Vagina (tissue), 2 donors: ENCODE data around the gene NTF4. TPM values are rescaled to one million over a fixed set of nuclear protein-coding genes. Genes with fewer than 3 reads are reported as not detected.
"Not testable (repeated sequence)": the region's sequence is repeated elsewhere in the genome, so short reads cannot be mapped to it uniquely, and the experiment has no call there.

Experiments
- DNase-seq, 2 donors: peaks; one replicate each; pipeline ENCODE4 v3.0.0-alpha.2; 2017; ENCODE audit errors: extremely low spot score in 2 of 2
- H3K27ac ChIP-seq: fragments of 200-600 bp; sonication (generic); one replicate; pipeline ENCODE4 v1.5.1; 2019
- H3K27me3 ChIP-seq: fragments of 200-600 bp; sonication (generic); one replicate; pipeline ENCODE4 v1.5.1; 2019
- H3K36me3 ChIP-seq, 2 donors: fragments of 200-600 bp; sonication (generic); one replicate each; pipeline ENCODE4 v1.5.1; 2017 to 2019
- H3K4me1 ChIP-seq: fragments of 200-600 bp; sonication (generic); one replicate; pipeline ENCODE4 v1.5.1; 2019
- H3K4me3 ChIP-seq, 2 donors: fragments of 200-600 bp; sonication (generic); 1 replicate in 1 of 2; 2 replicates in 1 of 2; pipeline ENCODE4 v1.5.1; 2016 to 2019
- H3K9me3 ChIP-seq: fragments of 200-600 bp; sonication (generic); one replicate; pipeline ENCODE4 v1.5.1; 2019
- POLR2A ChIP-seq, 2 donors: fragments of 450-650 bp; IDR thresholded peaks; one replicate each; pipeline ENCODE4 v1.6.1; 2017; ENCODE audit warnings: antibody characterized with exemption in 2 of 2, mild to moderate bottlenecking in 2 of 2, moderate library complexity in 2 of 2
- POLR2AphosphoS5 ChIP-seq, 2 donors: sonication (generic); formaldehyde crosslinking; IDR thresholded peaks; one replicate each; pipeline ENCODE4 v1.9.0; 2017; ENCODE audit warnings: antibody characterized with exemption in 2 of 2, mild to moderate bottlenecking in 2 of 2, low read depth in 1 of 2; ENCODE audit not compliant: insufficient read depth in 1 of 2
- intact Hi-C: fragments of 100-400 bp; cut with DNase I; formaldehyde crosslinking; loops from one replicate; pipeline ENCODE4 v1.15.1; 2023
- total RNA-seq: library from RNA; depleted of rRNA; stranded (reverse); fragments of >200 nt; gene quantifications from one replicate; pipeline ENCODE4 v1.2.3, GENCODE V29; 2016
- TF ChIP-seq, protein P1 (sequence below), 3 experiments: fragments of 450-650 bp in 2 of 3; fragments of 200-600 bp in 1 of 3; sonication (generic) in 1 of 3; IDR thresholded peaks; one replicate each; pipeline ENCODE4 v1.5.1; 2017 to 2019; ENCODE audit warnings: antibody characterized with exemption in 3 of 3, mild to moderate bottlenecking in 2 of 3, moderate library complexity in 2 of 3

NTF4 gene
- total RNA-seq, 1 donor from 2014 or later: 6.1 TPM

DNA sequence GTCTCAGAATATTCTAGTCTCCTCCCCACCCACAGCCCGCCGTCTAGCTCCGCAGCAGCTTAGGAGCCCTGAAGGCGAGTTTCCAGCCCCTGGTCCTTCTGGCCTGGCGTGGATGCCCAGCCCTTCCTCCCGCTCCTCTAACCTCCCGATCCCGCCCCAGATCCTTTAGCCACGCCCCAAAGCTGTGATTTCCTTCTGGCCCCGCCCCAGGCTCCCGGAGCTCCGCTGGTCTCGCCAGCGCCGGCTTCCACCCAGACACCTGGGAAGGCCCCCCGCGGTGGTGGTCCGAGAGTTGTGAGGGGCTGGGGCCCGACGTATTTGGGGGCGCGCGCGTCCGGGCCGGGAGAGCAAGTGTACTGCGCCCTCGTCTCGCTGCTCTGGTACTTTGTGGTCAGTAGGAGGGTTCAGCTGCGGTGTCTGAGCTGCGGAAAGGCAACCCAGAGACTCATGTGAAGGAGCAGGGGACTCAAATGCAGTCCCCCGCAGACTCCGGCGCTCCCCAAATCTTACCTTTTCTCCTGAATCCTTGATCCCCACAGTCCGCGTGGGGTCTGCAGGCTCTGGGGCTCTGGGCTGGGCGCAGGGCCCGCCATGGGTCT lies 6.9 kb downstream of the NTF4 start, which contains the start of gene CGB7:
TSS of gene CGB7 (minus strand) at position 114 of the 599 bp plus-strand sequence. CDS start 2,374 bp downstream, outside the sequence.
- no peaks in the 10 kb centered on the region for H3K36me3 ChIP-seq
- no peak for DNase-seq
- TF ChIP-seq POLR2A (IDR thresholded peaks at IDR 0.05) (no peak), POLR2AphosphoS5 (IDR thresholded peaks at IDR 0.05; ENCODE audit: insufficient read depth in 1 of 2, low read depth in 1 of 2) (peak in 1 of 2 donors; percentile 22)
- peak within 1 kb of the TSS; percentile 47 to 48 for H3K4me3 ChIP-seq
- H3K9me3 ChIP-seq: no peaks in the 10 kb centered on the region
- peak within 1 kb of the TSS; percentile 15 for H3K27ac ChIP-seq
- no peaks in the 10 kb centered on the region for H3K27me3 ChIP-seq
- intact Hi-C loops: no loop called here
- H3K4me1 ChIP-seq: peaks cover 22% of the 10 kb centered on the region

DNA sequence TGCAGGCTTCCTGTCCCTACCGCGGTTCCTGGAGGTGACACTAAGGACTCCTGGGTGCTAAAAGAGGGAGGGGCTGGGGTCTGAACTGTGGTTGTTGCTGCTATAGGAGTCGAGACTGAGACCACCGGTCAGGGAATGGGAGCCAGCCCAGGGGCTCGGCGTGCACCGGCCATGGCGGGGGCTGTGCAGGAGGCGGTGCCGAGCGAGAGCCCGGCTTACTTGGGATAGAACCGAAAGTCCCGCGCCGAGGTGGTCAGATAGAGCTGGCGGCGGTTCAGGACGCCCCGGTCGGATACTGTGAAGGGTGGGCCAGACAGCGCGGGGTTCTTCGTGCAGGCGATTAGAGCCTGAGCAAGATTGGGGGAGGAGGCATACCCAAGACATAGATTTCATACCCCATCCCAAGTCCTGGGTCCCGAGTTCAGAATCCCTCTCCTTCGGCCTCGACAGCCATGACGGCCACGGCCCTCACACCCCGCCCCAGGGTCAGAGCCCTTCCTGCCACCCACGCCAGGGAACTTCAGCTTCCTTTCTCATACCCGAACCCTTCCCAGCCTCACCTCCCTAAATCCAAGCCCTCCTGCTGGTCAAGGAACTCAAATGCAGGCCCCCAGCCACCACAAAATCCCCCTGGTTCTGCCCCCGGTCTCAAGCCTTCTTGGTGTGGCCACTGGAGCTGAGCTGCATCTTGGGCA lies 7.6 kb downstream of the NTF4 start:
- H3K27me3 ChIP-seq: not testable (repeated sequence)

DNA sequence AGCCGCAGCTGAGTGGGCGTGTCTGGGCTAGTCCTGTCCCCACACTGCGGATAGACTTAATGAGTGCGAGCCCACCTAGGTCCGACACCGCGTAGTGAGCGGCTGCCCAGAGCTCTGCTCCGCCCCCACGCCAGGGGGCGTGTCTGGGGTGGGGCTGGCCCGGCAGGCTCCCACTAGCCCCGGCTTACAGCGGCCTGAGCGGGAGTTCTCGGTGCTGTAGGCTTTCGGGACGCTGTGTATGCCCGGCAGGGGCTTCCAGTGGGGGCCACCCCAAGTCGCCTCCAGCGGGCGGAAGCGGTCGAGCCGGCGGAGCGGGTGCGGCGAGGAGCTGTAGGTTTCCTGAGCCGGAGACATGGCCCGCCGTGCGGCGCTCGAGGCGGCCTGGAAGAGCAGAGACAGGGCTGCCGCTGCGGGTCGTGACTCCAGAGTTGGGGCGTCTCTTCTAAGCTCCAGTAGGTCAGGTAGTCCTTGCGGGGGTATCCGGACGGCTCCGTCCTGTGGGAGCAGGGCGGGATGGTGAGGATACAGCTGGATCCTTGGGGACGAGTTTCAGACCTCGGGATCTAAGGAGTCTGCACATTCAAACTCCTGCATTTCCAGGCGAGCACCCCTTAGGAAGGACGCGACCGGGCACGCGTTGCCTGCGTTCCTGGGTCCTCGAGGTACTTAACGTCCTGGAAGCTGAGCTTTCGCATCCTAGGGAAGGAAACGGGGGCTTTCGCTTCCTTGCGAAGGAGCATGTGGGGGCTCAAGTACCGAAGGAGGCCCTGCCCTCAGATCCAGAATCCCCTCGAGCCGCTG lies 8.3 kb downstream of the NTF4 start:
- no peak for DNase-seq
- Histone ChIP-seq H3K27me3 (no peaks in the 10 kb centered on the region), H3K4me1 (peaks cover 22% of the 10 kb centered on the region), H3K4me3 (peak overlapping the region; percentile 47 to 48), H3K36me3 (no peaks in the 10 kb centered on the region), H3K9me3 (no peaks in the 10 kb centered on the region), H3K27ac (peak overlapping the region; percentile 15)
- no peak for TF ChIP-seq POLR2A (IDR thresholded peaks at IDR 0.05)
- TF ChIP-seq POLR2AphosphoS5 (IDR thresholded peaks at IDR 0.05; ENCODE audit: insufficient read depth in 1 of 2, low read depth in 1 of 2): peak in 1 of 2 donors; percentile 33
- TF ChIP-seq, protein P1, sequence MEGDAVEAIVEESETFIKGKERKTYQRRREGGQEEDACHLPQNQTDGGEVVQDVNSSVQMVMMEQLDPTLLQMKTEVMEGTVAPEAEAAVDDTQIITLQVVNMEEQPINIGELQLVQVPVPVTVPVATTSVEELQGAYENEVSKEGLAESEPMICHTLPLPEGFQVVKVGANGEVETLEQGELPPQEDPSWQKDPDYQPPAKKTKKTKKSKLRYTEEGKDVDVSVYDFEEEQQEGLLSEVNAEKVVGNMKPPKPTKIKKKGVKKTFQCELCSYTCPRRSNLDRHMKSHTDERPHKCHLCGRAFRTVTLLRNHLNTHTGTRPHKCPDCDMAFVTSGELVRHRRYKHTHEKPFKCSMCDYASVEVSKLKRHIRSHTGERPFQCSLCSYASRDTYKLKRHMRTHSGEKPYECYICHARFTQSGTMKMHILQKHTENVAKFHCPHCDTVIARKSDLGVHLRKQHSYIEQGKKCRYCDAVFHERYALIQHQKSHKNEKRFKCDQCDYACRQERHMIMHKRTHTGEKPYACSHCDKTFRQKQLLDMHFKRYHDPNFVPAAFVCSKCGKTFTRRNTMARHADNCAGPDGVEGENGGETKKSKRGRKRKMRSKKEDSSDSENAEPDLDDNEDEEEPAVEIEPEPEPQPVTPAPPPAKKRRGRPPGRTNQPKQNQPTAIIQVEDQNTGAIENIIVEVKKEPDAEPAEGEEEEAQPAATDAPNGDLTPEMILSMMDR (IDR thresholded peaks at IDR 0.05): peak in 1 of 3 experiments; percentile 41
- intact Hi-C loops: no loop called here

More for the DNA sequence above, 7.6 kb downstream of the NTF4 start:
- DNase-seq, H3K9me3 ChIP-seq, H3K36me3 ChIP-seq, intact Hi-C loops: not testable (repeated sequence)
- Histone ChIP-seq H3K4me1 (peaks cover 22% of the 10 kb centered on the region), H3K27ac (peak overlapping the region; percentile 15), H3K4me3 (peak overlapping the region; percentile 47 to 48)

DNA sequence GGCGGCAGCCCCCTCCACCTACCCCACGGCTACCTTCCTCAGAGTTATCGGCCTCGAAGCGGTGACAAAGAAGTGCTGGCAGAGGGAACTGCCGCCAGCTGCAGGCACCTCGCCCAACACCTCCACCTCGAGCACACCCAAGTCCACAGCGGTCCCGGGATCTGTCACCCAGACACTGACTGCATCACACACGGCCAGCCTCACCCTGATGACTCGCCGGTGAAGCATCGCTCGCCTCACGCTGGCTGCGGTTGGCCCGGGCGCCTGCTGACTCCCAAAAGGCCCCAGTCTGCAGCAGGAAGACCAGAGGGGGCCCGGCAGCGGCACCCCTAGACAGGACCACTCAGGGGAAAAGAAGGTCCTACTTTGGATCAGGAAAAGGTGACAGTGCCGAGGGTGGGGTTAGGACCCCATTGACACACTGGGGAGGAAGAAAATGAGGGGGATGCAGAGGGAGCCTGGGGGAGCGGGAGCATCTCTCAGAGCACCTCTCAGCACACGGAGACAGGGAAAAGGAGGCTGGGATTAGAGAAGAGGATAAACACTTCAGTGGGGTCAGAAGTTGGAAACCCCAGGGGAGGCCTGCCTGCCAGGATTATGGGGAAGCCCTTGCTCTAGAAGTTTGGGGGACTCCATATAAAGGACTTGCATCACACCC lies 14.1 kb downstream of the NTF4 start:
- intact Hi-C loops, H3K9me3 ChIP-seq, H3K27me3 ChIP-seq, H3K4me1 ChIP-seq, H3K27ac ChIP-seq, DNase-seq, H3K4me3 ChIP-seq, H3K36me3 ChIP-seq: not testable (repeated sequence)

DNA sequence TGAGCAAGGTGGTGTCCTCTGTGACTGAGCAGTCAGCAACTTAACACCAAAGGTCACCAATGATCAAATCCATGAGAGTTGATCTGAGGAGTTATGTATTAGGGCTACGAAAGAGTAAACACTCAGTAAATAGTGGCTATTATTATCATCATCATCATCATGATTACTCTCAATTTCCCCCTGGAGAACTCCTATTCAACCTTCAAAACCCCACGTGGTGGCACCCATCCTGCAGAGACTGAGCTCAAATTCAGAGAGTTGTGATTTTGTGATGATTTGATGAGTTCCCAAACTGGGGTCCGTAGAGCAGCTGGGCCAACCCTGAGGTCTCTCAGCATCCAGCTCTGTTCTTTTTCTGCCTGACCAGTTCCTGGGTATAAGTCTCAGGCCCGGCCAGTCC lies 14.8 kb downstream of the NTF4 start:
- DNase-seq, H3K27me3 ChIP-seq, H3K9me3 ChIP-seq, H3K27ac ChIP-seq, H3K4me1 ChIP-seq, intact Hi-C loops, H3K36me3 ChIP-seq, H3K4me3 ChIP-seq: not testable (repeated sequence)

DNA sequence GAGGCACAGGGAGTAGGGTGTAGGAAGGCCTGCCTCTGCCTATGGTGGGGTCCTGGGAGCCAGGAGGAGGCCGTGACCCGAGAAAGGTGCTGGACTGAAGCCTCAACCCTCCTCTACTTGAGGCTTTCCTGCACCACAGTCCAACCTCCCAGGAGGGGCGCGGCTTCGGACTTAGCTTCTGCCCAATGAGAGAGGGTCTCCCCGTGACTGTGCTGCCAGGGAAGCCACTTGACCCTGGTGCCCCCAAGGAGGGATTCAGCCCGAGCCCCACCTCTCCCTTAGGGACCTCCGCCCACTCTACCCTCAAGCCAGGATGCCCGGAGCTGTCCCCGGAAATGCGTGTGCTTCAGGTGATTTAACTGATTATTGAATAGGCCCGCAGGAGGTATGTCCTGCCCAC lies 15.6 kb downstream of the NTF4 start, which contains the start of gene CGB8:
TSS of gene CGB8 (minus strand) at position 101 of the 400 bp plus-strand sequence. CDS start 372 bp downstream, outside the sequence.
- H3K4me1 ChIP-seq, intact Hi-C loops, H3K4me3 ChIP-seq, H3K36me3 ChIP-seq, H3K27ac ChIP-seq, H3K27me3 ChIP-seq, H3K9me3 ChIP-seq, DNase-seq: not testable (repeated sequence)

DNA sequence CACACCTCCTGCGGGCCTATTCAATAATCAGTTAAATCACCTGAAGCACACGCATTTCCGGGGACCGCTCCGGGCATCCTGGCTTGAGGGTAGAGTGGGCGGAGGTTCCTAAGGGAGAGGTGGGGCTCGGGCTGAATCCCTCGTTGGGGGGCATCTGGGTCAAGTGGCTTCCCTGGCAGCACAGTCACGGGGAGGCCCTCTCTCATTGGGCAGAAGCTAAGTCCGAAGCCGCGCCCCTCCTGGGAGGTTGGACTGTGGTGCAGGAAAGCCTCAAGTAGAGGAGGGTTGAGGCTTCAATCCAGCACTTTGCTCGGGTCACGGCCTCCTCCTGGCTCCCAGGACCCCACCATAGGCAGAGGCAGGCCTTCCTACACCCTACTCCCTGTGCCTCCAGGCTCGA lies 21.1 kb downstream of the NTF4 start, which contains the start of gene CGB5:
TSS of gene CGB5 (plus strand) at position 301 of the 400 bp plus-strand sequence. CDS start 362 bp downstream, outside the sequence.
- H3K9me3 ChIP-seq, DNase-seq, intact Hi-C loops, H3K27ac ChIP-seq, H3K4me1 ChIP-seq, H3K4me3 ChIP-seq, H3K36me3 ChIP-seq, H3K27me3 ChIP-seq: not testable (repeated sequence)

DNA sequence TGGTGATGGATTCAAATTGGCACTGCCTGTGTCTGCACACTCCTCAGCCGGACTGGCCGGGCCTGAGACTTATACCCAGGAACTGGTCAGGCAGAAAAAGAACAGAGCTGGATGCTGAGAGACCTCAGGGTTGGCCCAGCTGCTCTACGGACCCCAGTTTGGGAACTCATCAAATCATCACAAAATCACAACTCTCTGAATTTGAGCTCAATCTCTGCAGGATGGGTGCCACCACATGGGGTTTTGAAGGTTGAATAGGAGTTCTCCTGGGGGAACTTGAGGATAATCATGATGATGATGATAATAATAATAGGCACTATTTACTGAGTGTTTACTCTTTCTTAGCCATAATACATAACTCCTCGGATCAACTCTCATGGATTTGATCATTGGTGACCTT lies 22.0 kb downstream of the NTF4 start:
- H3K4me1 ChIP-seq, H3K4me3 ChIP-seq, DNase-seq, intact Hi-C loops, H3K27ac ChIP-seq, H3K36me3 ChIP-seq, H3K9me3 ChIP-seq, H3K27me3 ChIP-seq: not testable (repeated sequence)
